Fibroblast of villous mesenchyme (primary cell): ENCODE data around the gene SEMA3C. TPM values are rescaled to one million over a fixed set of nuclear protein-coding genes. Genes with fewer than 3 reads are reported as not detected.
A peak's percentile ranks its signal among the peaks of the same experiment; 100 is the strongest.

Source experiments
- DNase-seq: peaks from one replicate; pipeline ENCODE4 v3.0.0-alpha.2; 2010; ENCODE audit warnings: low read depth
- H3K4me3 ChIP-seq: 2 replicates; pipeline ENCODE4 v1.5.1; 2011; ENCODE audit warnings: low read depth, mild to moderate bottlenecking, low read length
- total RNA-seq: library from RNA; depleted of rRNA; stranded (reverse); fragments of >200 nt; gene quantifications from 2 replicates; pipeline ENCODE4 v1.2.3, GENCODE V29; 2012
- TF ChIP-seq, protein P1 (sequence below): IDR thresholded peaks from 2 replicates; pipeline ENCODE4 v1.5.1; 2012; ENCODE audit warnings: low read depth, mild to moderate bottlenecking, low read length; ENCODE audit not compliant: insufficient read depth

Gene SEMA3C
- total RNA-seq, 1 donor: 136 TPM

DNA sequence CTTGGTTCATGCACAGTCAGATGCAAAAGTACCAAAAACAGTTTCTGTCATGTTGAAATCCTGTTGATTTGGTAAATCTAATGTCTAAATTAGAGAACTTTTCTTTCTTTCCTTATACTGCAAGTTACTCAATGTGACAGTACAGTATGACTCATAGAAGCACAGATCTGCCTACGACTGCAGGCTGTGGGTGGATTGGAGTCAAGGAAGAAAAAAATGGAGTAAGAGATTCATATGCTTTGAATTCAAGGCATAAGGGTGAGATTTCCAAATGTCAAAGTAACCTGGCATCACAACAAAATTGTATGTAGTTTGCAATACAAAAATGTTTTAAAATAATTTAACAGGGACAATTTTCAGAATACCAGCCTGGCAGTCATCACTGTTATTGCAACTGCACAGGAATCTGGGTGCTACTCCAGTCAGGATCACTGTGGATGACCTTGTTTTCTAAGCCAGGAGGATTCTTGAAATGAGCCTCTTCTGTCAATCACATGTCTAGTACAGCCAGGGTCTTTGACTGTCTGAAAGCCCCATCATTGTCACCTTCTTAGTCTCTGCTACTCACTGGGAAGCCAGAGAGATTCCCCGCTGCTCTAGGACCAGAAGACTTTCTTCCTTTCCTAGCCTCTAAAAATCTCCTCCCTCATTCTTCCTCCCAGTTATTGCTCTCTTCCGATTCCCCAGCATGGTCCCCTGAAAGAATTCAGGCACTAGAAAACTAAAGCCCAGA, 196.8 kb downstream of the SEMA3C start:
- TF ChIP-seq, protein P1, sequence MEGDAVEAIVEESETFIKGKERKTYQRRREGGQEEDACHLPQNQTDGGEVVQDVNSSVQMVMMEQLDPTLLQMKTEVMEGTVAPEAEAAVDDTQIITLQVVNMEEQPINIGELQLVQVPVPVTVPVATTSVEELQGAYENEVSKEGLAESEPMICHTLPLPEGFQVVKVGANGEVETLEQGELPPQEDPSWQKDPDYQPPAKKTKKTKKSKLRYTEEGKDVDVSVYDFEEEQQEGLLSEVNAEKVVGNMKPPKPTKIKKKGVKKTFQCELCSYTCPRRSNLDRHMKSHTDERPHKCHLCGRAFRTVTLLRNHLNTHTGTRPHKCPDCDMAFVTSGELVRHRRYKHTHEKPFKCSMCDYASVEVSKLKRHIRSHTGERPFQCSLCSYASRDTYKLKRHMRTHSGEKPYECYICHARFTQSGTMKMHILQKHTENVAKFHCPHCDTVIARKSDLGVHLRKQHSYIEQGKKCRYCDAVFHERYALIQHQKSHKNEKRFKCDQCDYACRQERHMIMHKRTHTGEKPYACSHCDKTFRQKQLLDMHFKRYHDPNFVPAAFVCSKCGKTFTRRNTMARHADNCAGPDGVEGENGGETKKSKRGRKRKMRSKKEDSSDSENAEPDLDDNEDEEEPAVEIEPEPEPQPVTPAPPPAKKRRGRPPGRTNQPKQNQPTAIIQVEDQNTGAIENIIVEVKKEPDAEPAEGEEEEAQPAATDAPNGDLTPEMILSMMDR: no peak
- DNase-seq: peak; percentile 87
- no peak overlapping the region for H3K4me3 ChIP-seq

DNA sequence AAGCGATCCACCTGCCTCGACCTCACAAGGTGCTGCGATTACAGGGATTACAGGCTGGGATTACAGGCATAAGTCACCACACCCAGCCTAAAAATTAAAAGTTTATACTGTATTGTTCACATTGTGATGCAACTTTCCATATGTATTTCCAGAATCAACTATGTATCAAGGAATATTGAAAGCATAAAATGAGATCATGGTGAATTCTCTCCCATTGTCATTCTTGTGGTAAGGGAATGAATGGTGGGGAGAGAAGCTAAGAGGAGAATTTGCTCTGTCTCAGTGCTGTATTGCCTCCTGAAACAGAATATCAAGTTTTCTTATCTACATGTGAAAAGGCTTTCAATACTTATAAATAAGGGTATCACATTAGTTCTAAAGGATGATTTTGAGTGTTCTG, 198.7 kb downstream of the SEMA3C start:
- TF ChIP-seq, protein P1: no peak
- H3K4me3 ChIP-seq: no peak overlapping the region
- no peak for DNase-seq

DNA sequence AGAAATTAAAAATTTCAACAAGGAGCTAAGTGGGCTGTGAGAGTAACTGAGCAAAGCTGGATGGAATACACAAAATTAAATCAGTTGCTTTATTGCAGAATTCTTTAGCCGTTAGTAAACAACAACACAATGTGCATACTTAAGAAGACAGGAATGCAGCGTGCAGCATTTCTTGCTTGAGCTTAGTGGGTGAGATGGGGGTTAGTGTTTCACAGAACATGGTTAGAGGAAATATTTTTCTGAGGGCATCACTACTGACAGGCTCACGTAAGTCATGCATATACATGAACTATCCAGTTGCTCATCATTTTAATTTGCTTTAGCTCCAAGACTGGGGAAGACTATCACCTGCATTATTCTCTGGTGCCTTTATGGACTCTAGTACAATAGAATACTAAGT, 199.6 kb downstream of the SEMA3C start:
- TF ChIP-seq, protein P1: no peak
- DNase-seq: peak; percentile 48
- H3K4me3 ChIP-seq: no peak overlapping the region

DNA sequence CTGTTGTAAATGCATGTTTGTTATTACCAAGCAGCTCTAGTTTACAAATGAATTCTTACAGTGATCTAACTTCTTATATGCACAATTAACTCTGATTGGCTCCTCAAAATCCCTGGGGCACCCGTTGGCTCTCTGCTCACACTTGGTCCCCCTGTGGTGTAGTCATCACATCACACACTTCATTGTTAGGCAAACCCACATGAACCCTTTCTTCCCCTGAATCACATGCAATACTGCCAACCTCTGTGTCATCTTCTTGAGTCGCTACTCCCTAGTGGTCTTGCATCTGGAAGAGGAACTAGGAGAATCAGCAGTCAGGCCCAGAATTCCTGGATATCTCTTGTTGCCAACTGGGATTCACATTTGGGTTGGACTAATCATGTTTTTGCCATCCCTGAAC, 207.3 kb downstream of the SEMA3C start:
- no peak overlapping the region for H3K4me3 ChIP-seq
- no peak for DNase-seq
- TF ChIP-seq, protein P1: no peak

DNA sequence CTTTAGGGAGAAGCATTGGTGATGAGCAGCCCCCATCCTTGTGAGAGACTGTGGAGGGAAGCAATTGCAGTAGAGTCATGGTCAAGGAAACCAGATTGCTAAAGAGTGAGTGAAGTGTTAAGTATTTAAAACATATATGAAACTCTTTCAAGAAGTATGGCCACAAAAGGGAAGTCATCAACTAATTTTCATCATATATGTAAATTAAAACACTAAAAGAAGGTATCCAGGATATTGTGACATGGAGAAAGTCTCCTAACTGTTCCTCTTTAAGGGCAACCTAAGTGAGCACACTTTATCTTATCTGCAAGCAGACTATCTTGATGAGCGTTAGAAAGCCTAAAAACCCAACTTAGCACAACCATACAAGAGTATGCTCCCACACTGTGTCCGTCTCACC, 210.7 kb downstream of the SEMA3C start:
- TF ChIP-seq, protein P1: no peak
- no peak overlapping the region for H3K4me3 ChIP-seq
- DNase-seq: no peak

DNA sequence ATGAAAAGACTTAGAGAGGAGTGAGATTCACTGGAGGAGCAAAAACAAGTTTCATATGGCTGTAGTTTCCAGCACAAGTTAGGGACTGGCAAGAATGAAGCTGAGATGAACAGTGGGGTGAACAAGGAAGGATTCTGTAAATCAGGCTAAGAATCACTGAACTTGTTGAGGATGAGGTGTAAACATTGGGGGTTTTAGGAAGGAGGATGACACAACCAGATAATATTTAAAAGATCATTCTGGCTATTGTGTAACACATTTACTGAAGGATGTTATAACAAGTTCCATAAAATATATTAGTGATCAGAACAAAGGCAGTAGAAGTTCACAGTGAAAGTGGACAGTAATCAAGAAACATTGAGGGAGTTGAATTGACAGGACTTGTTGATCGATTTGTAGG, 211.5 kb downstream of the SEMA3C start:
- TF ChIP-seq, protein P1: no peak
- no peak overlapping the region for H3K4me3 ChIP-seq
- peak; percentile 41 for DNase-seq
